SK-N-SH (cell line): ENCODE data around the gene LYRM7.

Experiments used
- MAX ChIP-seq: IDR thresholded peaks from 2 replicates; pipeline ENCODE4 v1.4.0; 2012; ENCODE audit warnings: low read depth
- NRF1 ChIP-seq: IDR thresholded peaks from 2 replicates; pipeline ENCODE4 v1.6.1; 2012; ENCODE audit warnings: low read depth, mild to moderate bottlenecking, low read length
- RXRA ChIP-seq: IDR thresholded peaks from 2 replicates; pipeline ENCODE4 v1.4.0; 2012; ENCODE audit warnings: low read depth, mild to moderate bottlenecking, borderline replicate concordance
- TAF1 ChIP-seq: IDR thresholded peaks from 2 replicates; pipeline ENCODE4 v1.6.1; 2012; ENCODE audit warnings: low read depth, mild to moderate bottlenecking, low read length, moderate library complexity, borderline replicate concordance

- TF ChIP-seq NRF1 (no peak), RXRA (no peak), MAX (no peak), TAF1 (no peak)
These were observed 47.0 kb downstream of the LYRM7 start for GRCh38 chr5:131217791-131218190.
